DOHH2 (cell line): ENCODE measurements around the gene MOB1A.

Experiments
- EZH2phosphoT487 ChIP-seq: fragments of 200-600 bp; sonication (generic); IDR thresholded peaks from 2 replicates; pipeline ENCODE4 v1.6.1; 2017; ENCODE audit warnings: borderline replicate concordance, mild to moderate bottlenecking, antibody characterized with exemption, low read length, moderate library complexity, mixed read lengths
- TF ChIP-seq, protein P1 (sequence below): fragments of 200-600 bp; sonication (generic); IDR thresholded peaks from one replicate; pipeline ENCODE4 v1.5.1; 2014; ENCODE audit warnings: antibody characterized with exemption, mild to moderate bottlenecking, low read depth, low read length; ENCODE audit not compliant: poor library complexity, severe bottlenecking

DNA sequence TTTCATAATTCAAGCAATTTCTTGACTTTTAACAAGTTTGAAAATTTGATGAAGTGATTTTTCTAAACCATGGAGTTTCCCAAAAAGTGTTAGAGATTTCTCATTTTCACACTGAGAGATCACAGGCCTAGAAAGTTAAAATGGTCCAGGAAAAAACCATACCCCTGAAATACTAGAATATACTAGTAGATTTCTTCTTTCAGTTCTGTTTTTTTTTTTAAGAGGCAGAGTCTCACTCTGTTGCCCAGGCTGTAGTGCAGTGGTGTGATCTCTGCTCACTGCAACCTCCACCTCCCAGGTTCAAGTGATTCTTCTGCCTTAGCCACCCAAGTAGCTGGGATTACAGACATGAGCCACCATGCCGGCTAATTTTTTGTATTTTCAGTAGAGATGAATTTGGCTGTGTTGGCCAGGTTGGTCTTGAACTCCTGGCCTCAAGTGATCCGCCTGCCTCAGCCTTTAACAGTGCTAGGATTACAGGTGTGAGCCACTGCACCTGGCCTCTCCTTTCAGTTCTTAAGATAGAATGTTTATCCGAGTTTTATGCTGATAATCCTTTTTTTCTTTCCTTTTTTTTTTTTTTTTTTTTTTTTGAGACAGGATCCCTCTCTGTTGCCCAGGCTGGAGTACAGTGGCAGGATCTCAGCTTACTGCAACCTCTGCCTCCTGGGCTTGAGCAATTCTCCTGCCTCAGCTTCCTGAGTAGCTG lies 34.2 kb upstream of the MOB1A start:
- TF ChIP-seq, protein P1, sequence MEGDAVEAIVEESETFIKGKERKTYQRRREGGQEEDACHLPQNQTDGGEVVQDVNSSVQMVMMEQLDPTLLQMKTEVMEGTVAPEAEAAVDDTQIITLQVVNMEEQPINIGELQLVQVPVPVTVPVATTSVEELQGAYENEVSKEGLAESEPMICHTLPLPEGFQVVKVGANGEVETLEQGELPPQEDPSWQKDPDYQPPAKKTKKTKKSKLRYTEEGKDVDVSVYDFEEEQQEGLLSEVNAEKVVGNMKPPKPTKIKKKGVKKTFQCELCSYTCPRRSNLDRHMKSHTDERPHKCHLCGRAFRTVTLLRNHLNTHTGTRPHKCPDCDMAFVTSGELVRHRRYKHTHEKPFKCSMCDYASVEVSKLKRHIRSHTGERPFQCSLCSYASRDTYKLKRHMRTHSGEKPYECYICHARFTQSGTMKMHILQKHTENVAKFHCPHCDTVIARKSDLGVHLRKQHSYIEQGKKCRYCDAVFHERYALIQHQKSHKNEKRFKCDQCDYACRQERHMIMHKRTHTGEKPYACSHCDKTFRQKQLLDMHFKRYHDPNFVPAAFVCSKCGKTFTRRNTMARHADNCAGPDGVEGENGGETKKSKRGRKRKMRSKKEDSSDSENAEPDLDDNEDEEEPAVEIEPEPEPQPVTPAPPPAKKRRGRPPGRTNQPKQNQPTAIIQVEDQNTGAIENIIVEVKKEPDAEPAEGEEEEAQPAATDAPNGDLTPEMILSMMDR, result no peak
- no peak for TF ChIP-seq EZH2phosphoT487
